Activated CD8-positive, alpha-beta memory T cell treated with anti-CD3 and anti-CD28 coated beads for 36 hours (primary cell): ENCODE results near the gene EID3. TPM values are rescaled to one million over a fixed set of nuclear protein-coding genes. Genes with fewer than 3 reads are reported as not detected.

Source experiments
- CTCF ChIA-PET: fragments of 350-600 bp; sonication (Branson Sonifier 250); formaldehyde crosslinking; loops from one replicate; lab custom pipeline; 2021; ENCODE audit warnings: antibody characterized with exemption; lab: Charles Lee
- POLR2A ChIA-PET: fragments of 350-600 bp; sonication (Branson Sonifier 250); formaldehyde crosslinking; loops from one replicate; lab custom pipeline; 2021; ENCODE audit warnings: antibody characterized with exemption; lab: Charles Lee
- total RNA-seq, 2 experiments: library from RNA; stranded (reverse); gene quantifications; one replicate each; pipeline ENCODE4 v1.2.3, GENCODE V29; 2021

EID3 gene
- total RNA-seq, 2 experiments from 2014 or later = 6.2 to 6.3 TPM

DNA sequence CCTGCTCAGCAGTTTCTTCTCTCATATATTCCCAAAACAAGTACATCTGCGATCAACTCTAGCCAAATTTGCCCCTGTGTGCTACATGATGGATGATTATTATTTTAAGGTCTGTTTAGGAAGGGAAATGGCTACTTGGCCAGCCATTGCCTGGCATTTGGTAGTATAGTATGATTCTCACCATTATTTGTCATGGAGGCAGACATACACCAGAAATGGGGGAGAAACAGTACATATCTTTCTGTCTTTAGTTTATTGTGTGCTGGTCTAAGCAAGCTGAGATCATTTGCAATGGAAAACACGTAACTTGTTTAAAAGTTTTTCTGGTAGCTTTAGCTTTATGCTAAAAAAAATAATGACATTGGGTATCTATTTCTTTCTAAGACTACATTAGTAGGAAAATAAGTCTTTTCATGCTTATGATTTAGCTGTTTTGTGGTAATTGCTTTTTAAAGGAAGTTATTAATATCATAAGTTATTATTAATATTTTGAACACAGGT, 45.5 kb downstream of the EID3 start:
- POLR2A ChIA-PET = no interaction called here
- CTCF ChIA-PET = no interaction called here

GRCh38 chr12:104350211-104351056, 46.9 kb downstream of the EID3 start:
- CTCF ChIA-PET = no interaction called here
- POLR2A ChIA-PET = no interaction called here

DNA sequence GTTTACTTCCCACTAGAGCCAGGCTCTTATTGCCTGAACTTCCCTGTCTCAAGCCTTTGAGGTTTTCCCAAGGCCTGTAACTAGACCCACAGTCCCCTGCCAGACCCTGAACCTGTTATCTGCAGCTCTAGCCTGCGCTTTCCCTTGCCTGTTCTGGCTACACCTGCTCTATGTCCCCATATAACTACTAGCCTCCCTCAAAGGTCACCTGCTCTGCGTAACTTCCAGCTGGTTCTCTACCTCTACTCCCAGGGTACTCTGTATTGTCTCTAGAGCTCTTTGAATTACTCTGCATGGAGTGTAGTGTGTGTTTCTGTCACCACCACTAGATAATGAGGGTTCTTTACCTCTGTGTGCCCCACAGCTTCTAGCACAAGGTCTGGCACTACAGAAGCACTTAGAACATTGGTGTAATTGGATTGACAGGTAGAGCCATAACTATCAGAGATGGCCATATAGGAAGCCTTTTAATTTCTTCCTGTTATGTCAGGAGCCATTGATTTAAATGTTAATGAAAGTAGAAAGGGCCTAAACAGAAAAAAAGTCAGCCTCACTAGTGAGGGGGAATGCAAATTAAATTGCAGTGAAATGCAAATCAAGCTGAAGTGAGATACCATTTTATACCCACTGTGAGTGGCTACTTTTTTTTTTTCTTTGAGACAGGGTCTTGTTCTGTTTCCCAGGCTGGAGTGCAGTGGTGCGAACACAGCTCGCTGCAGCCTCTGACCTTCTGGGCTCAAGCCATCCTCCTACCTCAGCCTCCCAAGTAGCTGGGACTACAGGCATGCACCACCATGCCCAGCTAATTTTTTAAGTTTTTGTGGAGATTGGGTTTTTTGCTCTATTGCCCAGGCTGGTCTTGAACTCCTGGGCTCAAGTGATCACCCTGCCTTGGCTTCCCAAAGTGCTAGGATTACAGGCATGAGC, 47.8 kb downstream of the EID3 start:
- CTCF ChIA-PET = no interaction called here
- POLR2A ChIA-PET = no interaction called here

GRCh38 chr12:104352106-104352713, 48.7 kb downstream of the EID3 start:
- POLR2A ChIA-PET = no interaction called here
- CTCF ChIA-PET = no interaction called here

DNA sequence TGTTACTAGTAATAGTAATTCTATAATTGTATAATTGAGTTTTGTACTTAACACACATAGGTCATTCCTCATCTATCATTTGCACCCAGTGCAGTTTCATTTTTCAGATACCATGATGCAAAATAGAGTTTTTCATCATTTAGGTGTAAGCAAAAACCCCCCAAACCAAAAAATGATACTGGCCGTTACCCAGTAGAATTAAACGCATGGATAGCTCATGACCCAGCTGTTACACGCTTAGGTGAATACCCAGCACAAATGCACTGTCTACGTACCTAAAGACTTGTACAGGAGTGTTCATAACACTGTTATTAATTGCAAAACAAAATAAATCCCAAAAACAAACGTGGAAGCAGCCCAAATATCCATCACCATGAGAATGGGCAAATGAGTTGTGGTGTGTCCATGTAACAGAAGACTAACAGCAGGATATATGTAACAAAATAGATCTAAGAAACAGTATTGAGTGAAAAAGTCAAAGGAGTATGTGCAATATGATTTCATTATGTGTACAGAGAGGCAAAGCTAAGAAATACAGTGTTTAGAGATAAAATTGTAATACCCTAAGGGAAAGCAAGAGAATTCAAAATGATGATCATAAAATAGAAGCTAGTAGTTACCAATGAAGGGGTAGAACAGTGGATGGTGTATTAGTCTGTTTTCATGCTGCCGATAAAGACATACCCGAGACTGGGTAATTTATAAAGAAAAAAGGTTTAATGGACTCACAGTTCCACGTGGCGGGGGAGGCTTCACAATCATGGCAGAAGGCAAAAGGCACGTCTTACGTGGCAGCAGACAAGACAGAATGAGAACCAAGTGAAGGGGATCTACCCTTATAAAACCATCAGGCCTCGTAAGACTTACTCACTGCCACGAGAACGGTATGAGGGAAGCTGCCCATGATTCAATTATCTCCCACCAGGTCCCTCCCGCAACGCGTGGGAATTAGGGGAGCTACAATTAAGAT, 49.8 kb downstream of the EID3 start:
- CTCF ChIA-PET = no interaction called here
- POLR2A ChIA-PET = no interaction called here

DNA sequence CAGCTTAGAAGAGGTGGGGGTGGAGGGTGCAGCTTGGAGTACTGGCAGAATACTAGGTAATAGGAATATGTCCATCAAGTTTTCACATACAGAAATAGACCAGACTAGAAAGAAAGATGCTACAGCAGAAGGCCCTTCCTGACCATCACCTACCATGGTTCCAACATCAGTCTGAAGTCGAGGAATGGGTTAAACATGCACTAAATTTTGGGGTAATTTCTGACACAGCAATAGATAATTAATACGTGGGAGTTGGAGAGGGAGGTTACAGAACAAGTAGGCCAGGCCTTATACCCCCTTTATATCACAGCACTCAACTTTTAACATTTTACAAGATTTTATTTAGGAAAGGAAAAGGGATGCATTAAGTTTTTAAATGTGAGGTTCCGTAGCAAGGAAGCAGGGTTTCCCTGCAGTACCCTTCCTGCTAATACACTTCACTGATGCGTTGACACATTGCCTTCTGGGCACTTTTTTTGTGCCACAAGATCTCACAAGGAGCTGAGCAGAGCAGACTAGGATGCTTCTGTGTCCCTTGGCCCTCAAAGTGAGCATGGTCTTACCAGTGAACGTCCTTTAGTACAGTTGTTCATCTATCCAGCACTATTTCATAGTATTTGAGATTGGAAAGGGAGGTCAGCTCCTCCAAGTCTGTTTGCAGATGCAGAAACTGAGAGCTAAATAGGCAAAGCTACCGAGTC, 50.8 kb downstream of the EID3 start:
- POLR2A ChIA-PET = no interaction called here

More for the DNA sequence above, 50.8 kb downstream of the EID3 start:
- CTCF ChIA-PET = no interaction called here

Other genes with a start within 250 kb of the EID3 start
- 10 to 100 TPM; 10.2 to 10.6 TPM for gene HCFC2, start 239.2 kb upstream of the EID3 start, total RNA-seq
- gene NFYB, start 165.5 kb upstream of the EID3 start, total RNA-seq = 10 to 100 TPM; 26.2 to 29.6 TPM
- 100 to 1,000 TPM; 112 to 120 TPM for gene TXNRD1, start 88.0 kb upstream of the EID3 start, total RNA-seq
- 10 to 100 TPM; 43.5 to 47.0 TPM for gene CHST11, start 153.2 kb downstream of the EID3 start, total RNA-seq